Measurements from ENCODE around the gene RPL22. TPM values are rescaled to one million over a fixed set of nuclear protein-coding genes. Genes with fewer than 3 reads are reported as not detected.

RPL22 gene
- total RNA-seq, 1 experiment from 2014 or later, result 140 TPM

DNA sequence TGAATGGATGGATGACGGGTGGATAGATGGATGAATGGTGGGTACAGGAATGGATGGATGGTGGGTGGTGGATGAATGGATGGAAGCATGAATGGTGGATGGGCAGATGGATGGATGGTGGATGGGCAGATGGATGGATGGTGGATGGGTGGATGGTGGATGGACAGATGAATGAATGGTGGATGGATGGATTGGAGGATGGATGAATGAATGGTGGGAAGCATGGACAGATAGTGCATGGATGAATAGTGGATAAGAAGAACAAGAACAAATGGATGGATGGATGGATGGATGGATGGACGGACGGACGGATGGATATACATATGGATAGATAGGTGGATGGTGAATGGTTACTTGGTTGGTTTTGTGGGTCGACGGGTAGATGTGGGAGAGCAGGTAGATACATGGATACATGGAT, 24.0 kb downstream of the RPL22 start:
- DNase-seq (ENCODE audit: low spot score), result no peak

DNA sequence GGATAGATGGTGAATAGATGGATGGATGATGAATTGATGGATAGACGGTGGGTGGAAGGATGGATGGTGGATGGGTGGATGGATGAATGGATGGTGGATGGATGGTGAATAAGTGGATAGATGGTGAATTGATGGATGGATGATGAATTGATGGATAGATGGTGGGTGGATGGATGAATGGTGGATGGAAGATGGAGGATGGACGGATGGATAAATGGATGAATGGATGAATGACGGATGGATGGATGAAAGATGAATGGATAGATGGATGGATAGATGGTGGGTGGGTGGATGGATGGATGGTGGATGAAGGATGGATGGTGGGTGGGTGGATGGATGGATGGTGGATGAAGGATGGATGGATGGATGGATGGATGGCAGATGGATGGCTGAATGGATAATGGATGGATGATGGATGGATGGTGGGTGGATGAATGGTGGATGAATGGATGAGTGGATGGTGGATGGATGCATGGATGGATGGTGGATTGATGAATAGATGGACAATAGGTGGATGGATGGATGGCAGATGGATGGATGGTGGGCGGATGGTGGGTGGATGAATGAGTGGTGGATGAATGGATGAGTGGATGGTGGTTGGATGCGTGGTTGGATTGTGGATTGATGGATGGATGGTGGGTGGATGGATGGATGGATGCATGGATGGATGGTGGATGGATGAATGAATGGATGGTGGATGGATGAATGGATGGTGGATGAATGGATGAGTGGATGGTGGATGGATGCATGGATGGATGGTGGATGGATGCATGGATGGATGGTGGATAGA, 24.6 kb downstream of the RPL22 start:
- DNase-seq (ENCODE audit: low spot score), result no peak

DNA sequence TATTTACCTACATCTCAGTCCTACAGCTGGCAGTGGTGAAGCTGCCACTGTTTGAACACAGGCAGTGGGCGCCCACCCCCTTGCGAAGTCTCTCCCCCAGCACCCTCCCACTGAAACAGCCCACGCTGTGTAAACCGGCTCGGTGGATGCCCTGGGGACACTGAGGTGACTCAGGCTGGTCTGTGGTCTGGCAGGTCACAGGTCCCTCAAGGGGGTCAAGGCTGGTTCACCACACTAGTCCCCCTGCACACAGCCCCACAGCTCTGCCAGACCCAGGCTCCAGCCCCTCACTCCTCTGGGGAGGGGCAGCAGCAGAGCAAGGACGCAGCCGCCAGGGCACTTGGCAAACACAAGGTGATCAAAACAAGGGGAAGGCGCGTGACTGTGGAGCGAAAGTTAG, 26.8 kb downstream of the RPL22 start:
- DNase-seq (ENCODE audit: low spot score), result no peak

DNA sequence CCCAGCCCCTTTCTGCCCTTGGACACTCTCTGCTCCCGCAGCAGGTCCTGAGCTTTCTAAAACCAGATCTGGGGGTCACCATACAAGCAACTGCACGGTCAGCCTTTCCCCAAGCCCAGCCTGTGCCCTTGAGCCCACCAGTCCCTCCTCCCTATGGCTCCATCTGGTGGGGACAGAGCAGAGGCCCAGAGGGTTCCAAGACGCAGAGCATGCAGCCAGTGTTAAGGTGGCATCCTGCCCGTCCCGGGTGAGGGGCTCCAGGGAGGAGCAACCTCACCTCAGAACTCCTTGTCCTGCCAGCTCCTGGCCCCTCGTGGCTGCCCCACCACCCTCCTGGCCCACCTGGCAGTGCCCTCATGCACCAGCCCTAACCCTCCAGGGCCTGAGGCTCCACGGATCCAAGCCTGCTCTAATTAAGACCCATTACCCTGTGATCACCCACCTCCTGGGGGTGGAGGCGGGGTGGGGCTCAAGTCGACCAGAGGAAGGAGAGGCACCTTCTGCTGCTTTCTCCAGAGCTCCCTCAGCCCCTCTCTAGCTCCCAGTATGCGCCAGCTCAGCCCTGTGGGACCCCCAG, 27.8 kb downstream of the RPL22 start:
- no peak for DNase-seq (ENCODE audit: low spot score)

DNA sequence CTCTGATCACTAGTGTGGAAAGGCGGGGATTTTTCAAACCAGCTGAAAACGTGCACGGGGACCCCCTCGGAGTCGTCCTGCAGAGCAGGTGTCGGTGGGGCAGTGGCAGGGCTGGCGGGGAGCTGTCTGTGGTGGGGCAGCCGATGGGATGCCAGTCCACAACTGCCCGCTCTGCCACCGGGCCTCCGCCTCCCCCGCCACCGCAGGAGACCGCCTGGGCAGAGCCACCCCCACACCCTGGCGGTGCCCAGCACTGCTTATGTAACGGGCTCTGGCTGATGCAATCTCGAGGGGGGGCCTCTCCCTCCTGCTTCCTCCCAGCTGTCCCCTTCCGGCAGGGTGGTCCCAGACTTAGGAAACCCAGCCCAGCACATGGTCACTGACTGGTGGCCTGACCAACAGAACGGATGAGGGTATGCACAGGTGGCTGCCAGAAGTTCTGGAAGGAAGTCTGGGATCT, 28.6 kb downstream of the RPL22 start:
- DNase-seq (ENCODE audit: low spot score), result peak; percentile 25

DNA sequence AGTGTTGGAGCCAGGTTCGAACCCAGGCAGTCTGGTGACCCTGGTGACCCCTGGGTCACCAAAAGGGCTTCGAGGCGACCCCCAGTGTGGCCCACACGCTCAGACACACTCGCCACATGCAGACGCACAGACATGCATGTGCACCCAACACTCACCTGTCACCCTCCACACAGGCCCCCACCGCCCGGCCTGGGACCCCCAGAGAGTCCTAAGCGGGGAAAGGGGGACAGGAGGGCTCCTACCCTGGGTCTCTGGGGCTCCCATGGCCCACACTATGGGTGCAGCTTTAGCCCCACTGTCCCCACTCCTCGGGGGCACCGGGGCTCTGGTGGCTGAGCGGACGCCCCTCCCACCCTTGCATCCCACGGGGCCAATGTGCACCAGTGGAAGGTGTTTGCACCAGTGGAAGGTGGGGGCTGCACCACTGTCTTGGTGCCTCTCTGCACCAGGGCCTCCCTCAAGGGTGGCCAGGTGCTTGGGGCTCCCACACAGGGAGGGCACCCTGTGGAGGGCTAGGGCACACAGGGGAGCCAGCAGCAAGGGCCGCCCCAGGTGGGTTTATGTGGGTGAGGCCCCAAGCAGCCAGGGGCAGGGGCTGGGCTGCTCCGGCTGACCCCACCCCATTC, 29.2 kb downstream of the RPL22 start:
- no peak for DNase-seq (ENCODE audit: low spot score)

DNA sequence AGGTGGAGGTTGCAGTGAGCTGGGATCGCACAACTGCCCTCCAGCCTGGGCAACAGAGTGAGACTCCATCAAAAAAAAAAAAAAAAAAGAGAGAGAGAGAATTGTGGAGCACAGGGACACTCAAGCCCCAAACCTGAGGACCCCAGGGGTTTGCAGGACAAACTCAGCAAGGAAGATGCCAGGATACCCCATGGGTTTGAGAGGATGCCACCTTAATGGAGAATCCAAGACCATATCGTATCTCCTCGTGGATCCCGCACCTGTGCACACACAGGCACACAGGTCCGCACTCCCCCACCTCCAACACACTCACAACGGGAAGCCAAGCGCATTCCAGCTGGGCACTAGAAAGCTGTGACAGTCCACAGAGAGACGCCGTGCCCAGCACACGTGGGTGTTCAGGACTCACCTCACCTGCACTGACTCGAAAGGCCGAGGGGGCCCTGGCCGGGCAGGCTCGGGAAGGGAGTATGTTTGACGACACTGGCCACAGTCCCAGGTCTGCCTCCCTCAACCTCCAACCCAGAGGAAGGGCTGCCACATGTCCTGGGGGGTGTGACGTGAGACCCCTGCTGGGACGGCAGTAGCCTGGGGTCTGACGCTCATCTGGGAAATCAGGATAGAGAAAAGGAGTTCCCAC, 30.3 kb downstream of the RPL22 start:
- no peak for DNase-seq (ENCODE audit: low spot score)

DNA sequence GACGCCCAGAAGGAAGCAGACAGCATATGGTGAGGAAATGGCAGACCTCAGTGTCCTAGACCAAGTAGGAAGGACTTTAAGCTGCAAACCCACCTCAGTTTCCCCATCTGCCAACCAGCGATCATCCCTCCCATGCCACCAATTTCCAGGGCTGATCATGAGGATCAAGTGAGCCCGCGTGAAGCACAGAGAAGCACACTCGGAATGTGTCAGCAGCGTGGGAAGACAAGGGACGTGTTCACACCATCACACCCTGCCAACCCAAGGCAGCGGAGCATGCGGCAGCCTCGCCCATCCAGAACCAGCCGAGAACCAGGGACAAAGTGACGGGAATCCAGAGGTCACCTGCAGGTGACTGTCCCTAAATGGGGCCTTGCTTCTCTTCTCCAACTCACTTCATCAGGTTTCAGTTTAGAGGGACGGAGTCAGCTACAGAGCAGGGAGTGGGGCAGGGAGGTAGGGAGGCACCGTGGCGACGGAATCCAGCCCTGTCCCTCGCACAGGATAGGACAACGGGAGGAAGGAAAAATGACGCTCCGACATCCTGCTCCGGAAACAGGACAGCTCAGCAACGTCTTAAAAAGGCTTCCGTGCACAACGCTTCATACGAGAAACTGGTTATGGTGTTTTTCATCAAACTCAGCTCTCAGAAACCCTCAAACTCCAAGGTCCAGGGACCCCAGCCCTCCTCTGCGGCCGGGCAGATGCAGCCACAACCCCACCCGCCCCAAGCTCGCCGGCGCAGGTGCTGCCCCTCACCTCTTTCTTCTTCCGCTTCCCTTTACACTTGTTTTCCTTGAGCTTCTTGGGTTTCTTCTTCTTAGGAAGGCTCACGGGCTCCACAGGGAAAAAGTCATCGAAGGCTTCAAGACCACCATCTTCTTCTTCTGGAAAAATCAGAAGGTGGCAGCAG, 31.7 kb downstream of the RPL22 start:
- no peak for DNase-seq (ENCODE audit: low spot score)

DNA sequence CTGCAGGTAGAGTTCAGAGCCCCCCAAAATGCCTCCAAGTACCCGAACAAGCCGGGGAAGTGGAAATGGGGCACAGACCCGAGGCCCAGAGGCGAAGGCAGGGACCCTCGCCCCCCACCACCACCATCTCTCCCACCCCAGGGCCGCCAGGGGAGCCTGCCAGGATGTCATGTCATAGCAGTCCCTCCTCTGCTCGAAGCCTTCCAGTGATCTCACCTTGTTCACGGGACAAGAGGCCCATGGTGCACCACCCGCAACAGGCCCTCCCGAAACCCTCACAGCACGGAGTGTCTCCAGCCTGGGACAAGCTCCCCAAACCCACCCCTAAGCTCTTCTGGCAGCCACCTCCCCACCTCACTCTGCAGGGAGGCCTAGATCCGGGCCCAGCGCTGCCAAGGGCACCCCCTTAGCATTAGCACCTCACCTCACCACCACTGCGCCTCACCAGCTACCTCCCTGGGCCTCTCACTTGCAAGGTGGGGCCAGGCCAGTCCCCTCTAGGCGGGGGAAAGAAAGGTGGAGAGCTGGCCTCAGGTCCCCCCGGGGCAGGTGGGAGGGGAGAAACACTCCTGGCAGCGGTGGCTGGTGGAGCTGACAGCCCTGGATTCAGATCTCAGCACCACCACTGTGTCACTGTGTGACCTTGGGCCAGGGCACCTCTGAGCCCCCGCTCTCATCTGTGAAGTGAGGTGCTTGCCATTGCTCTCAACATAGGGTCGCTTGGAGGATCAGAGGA, 32.6 kb downstream of the RPL22 start:
- DNase-seq (ENCODE audit: low spot score), result no peak

DNA sequence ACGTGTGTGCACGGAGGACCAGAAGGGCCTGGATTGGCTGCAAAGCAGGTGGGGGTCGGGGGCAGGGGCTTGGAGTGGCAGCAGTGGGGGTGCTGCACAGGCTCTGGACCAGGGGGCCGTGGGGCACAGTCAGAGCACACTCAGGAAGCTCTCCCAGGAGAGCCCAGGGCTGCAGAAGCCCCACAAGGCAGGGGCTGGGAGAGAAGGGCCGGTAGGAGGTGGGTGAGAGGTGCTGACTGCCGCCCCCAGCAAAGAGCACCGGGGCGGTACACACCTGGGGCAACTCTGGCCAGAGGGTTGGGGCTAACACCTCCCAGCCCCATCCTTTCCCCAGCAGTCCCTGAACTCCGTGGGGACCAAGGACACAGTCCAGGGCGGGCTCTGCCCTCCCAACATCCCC, 33.2 kb downstream of the RPL22 start:
- no peak for DNase-seq (ENCODE audit: low spot score)

DNA sequence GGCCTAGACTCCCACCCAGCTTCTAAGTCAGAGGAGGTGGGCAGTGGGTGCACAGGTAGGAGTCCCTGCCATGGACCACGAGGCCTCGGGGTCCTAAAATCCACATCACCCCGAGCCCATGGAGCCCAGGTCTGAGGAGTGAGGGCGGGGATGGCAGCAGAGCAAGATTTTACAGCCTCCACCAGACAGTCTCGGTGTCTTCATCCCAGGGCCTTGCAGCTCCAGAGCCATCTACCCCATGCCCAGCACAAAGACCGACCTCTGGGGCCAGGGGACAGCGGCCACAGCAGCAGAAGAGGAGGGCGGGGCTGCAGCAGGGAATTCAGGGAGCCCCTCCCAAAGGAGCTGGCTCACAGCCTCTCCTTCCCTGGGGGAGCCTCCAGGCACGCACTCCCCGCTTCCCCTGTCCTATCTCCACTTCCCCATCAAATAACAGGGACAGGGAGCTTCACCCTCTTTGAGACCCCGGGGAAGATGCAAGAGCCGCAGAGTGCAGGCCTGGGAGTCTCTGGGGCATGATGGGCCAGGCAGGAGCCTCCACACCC, 33.9 kb downstream of the RPL22 start:
- DNase-seq (ENCODE audit: low spot score), result no peak

DNA sequence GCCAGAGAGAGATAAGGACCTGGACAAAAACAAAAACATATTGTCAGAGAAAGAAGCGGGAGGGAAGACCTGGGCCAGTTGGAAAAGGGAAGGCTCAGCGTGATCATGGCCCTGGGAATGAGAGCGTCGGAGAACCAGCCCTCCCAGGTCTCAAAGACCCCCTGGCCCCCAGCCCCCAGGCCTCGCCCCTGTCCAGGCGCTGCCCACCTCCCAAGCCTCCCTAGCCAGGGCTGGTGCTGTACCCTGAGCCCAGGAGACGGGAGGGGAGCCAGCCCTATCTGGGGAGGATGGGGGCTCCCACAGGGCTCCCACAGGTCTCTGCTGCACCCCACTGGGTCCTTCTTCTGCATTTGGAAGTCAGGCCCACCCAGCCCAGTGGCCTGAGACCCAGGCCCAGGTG, 34.4 kb downstream of the RPL22 start:
- DNase-seq (ENCODE audit: low spot score), result no peak

DNA sequence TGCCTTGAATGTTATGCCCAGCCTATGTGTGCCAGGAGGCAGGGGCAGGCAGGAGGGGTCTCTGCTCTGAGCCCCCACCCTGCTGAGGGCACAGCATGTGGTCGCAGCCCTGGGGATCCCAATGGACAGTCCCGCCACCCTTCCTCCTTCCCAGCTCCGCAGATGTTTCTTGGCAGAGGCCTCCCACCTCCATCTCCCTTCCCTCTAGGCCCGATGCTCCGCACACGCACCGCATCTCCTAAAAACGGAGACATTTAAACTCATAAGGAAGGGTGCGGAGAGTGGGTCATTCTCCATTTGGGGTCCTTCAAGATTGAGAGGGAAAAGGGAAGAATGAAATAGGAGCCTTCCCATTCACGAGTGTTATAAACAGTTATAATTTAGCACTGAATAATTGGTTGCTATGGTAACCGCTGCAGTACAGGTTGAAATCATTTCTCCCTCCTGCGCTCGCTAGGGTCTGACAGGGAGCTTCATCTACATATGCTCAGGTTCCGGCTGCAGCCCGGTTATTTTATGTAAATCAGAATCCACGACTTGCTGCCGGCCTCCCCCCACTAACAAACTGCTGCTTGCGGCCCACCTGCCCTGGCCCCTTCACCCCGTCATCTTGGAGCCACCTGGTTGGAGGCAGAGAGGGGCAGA, 35.3 kb downstream of the RPL22 start:
- DNase-seq (ENCODE audit: low spot score), result no peak

DNA sequence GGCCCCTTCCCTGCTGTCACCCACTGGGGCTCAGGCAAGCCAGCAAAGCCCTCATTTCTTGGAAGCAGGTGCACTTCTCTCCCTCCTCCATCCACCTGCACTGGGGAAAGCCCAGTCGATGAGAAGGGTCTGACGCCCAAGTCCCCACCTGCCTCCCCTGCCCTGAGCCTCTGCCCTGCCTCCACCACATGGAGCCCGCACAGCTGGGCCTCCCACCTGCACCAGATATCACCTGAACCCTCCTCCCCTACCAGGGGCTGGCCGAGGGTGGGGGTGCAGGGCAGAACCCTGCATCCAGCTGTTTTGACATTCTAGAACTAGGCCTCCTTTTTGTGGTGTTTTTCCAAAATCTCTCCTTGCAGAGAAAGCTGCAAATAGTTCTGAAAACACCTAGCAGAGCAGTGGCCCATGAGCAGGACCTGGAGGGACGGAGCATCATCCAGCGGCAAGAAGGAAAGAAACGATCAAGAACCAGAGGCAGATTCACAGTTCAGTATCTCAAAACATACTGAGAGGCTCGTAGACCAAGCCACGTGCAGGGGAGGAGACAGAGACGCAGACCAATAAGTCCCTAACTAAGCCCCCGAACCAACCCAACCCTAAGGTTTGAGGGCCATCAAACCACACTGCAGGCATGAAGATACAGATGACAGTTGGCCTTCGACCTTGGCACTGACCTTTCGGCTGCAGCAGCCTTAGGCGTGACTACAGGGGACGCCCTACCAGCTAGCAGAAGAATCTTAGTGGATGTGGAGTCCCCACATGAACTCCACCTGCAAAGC, 36.0 kb downstream of the RPL22 start:
- no peak for DNase-seq (ENCODE audit: low spot score)

DNA sequence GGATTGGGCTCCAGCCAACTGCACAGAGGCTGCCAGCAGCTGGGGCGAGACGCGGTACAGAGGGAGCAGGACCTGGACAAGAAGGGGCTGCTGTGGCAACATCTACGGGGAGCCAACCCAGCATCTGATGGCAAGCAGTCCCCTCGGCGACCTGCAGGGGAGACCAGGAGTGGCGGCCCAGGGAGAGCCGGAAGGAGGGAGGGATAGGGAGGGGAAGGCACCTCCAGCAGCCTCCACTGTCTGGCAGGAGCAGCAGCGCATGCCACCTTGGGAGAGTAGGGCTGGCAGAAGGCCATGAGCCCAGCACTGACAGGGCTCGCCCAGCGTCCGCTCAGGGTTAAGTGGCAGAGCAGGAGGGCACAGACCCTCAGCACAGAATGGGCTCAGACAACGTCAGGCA, 36.6 kb downstream of the RPL22 start:
- no peak for DNase-seq (ENCODE audit: low spot score)

DNA sequence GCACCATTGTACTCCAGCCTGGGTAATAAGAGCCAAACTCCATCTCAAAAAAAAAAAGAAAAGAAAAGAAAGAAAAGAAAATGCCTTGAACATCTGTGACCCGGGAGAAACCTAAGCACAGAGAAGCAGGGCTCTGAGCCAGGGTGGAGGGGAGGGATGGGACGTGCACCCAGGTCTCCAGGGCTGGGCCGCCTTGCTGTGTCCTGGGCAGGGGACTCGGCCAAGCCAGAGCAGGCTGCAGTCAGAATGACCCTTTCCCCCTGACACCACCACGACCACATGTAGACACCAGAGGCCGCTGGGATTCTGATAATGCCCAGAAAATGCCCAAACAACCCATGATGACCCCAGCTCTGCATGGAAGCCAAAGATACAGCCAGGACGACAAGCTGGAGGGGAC, 37.1 kb downstream of the RPL22 start:
- no peak for DNase-seq (ENCODE audit: low spot score)

DNA sequence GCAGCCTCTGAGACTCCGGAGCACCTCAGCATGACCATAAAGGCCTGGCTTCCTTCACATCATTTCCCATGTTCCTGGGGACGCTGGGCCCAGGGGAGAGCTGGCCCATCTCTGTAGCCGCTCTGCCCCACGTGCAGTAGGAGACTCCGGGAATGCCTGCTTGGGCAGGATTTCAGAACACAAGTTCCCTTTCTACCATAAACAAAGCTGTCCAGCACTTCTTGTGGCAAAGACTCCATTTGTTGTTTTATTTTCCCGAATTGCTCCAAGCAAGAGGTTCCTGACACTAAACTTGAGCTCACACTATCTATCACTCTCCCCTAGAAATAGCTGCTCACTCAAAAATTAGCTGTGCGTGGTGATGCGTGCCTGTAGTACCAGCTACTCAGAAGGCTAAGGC, 41.2 kb downstream of the RPL22 start:
- no peak for DNase-seq (ENCODE audit: low spot score)

DNA sequence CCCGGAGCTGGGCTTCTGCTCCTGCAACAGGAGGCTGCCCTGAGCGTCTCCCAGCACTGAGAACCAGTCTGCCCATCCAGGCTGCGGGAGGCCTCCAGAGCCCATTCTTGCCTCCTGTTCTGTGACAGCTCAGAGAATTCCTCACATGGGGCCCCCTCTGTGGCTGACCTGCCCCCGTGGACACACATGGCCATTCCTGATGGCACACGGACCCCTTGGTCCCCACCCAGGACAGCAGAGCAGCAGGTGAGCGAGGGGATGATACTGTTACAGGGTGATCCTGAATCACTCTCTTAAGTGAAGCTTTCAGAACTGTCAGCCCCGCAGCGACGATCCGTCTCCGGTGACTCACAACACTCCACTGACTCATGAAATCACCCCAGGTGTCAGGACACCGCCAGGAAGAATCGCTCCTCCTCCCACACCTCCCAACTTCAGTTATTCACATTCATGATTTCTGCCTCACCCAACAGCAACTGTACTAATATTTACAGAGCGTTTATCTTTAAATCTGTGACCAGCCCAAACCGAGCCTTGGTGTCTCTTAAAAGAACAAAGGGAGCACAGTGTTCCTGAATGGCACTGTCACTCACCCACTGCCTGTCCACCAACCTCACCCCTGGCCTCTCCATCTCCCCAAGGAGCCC, 41.7 kb downstream of the RPL22 start:
- DNase-seq (ENCODE audit: low spot score), result peak; percentile 27

DNA sequence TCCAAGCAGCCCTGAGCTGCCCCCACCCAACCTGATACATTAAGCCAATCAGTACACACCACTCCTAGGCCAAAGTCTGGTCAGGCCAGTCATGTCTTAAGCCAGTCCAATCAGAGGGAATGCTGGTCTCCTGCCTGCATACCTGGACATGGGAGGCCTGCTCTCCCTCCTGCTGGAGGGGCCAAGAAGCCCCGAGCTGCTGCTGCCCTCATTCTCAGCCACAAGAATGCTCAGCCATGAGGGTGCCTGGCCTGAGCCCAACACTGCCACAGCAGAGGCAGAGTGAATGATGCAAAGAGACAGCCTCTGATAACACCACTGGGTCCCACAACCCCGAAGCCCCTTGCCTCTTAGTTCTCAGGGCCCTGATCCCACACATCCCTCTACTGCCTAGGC, 42.3 kb downstream of the RPL22 start:
- DNase-seq (ENCODE audit: low spot score), result no peak
